HG03354 (cell line): Measurements from ENCODE around the gene MIOX.

Experiments used
- ATAC-seq: cut with Tn5 transposase; IDR thresholded peaks from one replicate; pipeline ENCODE4 v1.9.1; 2021; ENCODE audit warnings: mild to moderate bottlenecking; ENCODE audit not compliant: unreplicated experiment, poor library complexity, severe bottlenecking

Gene MIOX

DNA sequence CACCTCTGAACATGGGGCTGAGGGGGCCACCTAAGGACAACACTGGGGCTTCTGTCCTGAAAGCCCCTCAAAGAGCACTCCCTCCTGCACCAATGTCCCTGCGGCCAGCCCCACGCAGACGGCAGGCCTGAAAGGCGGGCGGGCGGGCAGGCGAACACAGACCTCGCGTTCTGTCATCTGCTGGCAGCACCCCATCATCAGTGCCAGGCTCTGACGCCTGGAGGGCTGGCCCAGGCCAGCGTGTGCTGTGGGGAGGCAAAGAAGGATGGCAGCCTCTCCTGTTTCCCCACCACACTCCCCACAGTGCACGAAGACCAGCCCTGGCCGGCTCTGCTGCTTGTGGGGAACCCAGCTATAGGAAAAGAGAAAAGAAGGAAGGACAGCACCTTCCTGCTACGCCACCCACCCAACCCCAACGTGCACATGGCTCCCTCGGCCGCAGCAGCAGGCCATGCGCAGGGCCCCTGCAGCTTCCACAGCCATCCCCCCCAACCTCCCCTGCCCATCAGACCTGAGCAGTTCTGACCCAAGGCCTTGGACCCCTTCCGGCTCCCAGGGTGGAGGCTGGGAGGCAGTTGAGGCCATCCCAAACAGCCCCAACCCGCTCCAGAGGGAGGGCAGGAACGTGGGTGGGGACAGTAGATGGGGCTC, 15.3 kb upstream of the MIOX start:
- no peak for ATAC-seq

GRCh38 chr22:50471962-50472361, 14.7 kb upstream of the MIOX start:
- ATAC-seq: no peak

- ATAC-seq: no peak
Observed at GRCh38 chr22:50473088-50473487, 13.6 kb upstream of the MIOX start.

GRCh38 chr22:50473855-50474671, 12.6 kb upstream of the MIOX start:
- no peak for ATAC-seq

GRCh38 chr22:50474710-50475651, 11.7 kb upstream of the MIOX start, which contains the start of gene SBF1:
SBF1 (minus strand) TSS chr22:50475035; CDS start chr22:50474840, 195 bp downstream.
- peak; percentile 70 for ATAC-seq

DNA sequence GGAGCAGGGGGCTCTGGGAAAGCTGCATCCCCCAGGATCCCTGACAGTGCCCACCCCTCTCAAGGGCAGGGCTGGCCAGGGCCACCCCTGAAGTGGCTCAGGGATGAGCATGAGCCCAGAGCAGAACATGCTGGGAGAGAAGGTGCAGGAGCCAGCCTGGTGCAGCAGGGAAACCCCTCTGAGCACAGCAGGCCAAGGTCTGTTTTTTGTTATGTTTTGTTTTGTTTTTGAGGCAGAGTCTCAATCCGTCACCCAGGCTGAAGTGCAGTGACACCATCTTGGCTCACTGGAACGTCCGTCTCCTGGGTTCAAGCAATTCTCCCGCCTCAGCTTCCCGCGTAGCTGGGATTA, 11.0 kb upstream of the MIOX start:
- no peak for ATAC-seq

DNA sequence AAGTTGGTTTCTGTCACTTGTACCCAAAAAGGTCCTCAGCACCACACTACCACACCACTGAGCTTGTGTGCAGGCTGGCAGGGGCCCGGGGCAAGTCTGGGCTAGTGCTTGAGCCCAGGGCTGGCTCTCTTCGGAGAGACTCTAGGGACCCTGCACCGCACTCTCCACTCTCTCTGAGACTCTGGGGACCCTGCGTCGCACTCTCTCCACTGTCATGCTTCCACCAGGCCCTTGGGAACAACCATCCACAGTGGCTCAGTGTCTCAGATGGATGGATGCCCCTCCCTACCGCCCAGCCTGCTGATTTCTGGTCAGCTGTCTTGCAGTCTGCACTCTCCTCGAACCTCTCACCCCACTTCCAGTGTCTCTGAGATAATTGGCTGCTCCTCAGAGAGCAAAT, 9.8 kb upstream of the MIOX start:
- no peak for ATAC-seq

DNA sequence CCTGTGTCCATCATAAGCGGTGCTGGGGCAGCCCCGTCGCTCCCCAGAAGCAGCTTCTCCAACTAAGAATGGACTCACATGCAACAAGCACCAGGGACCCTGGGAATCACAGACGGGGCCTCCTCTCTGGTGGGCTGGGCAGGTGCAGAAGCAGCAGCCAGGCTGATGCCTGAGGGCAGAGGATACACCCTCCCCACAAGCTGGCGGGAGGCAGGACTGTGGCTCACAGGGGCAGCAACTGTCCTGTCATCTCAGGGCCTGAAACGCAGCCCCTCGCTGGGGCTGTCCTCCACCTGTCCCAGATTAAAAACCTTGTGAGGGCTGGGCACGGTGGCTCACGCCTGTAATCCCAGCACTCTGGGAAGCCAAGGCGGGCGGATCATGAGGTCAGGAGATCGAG, 8.7 kb upstream of the MIOX start:
- ATAC-seq: no peak

- no peak for ATAC-seq
Observed at GRCh38 chr22:50479721-50480120, 6.9 kb upstream of the MIOX start.

GRCh38 chr22:50481045-50481439, 5.6 kb upstream of the MIOX start:
- no peak for ATAC-seq

GRCh38 chr22:50481440-50482106, 5.1 kb upstream of the MIOX start, which contains the start of gene ADM2:
ADM2 (plus strand) TSS chr22:50481543; CDS start chr22:50481848, 305 bp downstream.
- no peak for ATAC-seq

- no peak for ATAC-seq
Observed at GRCh38 chr22:50482107-50483074, 4.3 kb upstream of the MIOX start.

DNA sequence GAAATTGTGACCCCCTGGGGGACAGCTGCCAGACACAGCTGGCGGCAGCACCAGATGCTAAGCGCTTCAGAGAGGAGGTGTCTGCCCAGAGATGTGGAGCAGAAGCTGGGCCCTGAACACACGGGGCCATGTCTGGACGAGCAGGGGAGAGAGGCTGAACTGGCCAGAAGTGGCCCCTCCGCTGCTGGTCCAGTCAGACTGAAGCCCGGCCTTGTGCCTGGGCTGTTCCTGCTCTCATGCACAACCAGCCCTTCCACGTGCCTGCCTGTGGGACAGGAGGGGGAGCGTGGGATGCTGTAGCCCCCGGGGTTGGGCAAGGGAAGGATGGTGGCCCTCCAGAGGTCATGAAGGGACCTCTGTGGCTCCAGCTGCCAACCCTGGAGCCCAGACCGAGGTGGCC, 3.6 kb upstream of the MIOX start:
- ATAC-seq: no peak

DNA sequence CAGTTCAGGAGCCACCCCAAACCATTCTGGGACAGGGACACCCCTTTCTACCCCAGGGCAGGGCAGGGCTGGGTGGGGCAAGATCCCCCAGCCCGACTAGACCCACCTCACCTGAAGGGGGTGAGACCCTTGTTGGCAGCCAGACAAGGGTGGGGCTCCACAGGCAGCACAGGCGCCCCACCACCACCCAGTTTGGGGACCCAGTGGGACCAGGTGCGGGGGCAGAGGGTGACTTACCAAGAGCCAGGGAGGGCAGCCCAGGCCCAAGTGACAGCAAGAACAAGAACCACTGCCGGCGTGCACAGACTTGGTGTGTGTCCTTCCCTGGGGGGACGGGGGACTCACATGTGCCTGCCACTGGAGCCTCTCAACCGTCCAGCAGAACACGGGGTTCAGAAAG, 3.1 kb upstream of the MIOX start:
- ATAC-seq: no peak

DNA sequence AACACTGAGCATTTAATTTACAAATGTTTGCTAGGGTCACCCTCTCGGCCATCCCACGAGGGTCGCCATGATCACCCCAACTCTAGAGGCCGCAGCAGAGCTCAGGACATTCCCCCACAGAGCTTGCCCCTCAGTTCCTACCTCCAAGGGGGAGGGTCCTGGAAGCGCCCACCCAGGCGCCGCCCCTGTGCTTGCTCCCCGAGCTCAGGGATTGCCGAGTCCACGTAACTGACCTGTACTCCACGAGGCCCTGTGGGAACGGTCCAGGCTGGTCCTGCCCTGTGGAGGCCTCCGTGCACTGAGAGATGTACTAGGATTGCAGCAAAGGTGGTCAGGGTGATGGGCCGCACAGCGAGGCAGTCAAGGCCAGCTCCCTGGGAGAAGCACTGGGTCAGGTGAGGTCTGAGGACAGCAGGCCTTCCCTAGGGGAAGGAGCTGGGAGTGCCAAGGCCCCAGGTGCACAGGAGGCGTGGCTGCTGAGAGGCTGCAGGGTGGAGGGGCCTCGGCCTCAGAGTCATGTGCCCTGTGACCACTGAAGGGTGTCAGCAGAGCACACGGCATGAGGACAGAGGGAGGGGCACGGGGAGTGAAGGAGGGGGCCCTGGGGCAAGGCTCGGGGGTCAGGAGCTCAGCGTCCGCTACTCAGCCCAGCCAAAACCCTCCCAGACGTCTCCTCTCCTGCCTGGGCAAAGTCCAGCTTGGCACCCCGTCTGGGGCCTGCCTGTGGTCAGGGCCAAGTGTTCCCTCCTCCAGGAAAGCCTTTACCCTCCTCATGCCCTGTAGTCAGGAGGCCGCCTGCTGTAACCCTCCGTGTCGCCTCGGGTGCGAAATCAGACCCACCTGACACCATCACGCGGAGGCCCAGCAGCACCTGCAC, 2.4 kb upstream of the MIOX start:
- no peak for ATAC-seq

- ATAC-seq: no peak
Observed at GRCh38 chr22:50485221-50486131, 1.2 kb upstream of the MIOX start.
